Measurements from ENCODE around the gene TBL1Y. TPM values are rescaled to one million over a fixed set of nuclear protein-coding genes. Genes with fewer than 3 reads are reported as not detected.

Gene TBL1Y
- total RNA-seq, 2 experiments from 2014 or later: not detected

DNA sequence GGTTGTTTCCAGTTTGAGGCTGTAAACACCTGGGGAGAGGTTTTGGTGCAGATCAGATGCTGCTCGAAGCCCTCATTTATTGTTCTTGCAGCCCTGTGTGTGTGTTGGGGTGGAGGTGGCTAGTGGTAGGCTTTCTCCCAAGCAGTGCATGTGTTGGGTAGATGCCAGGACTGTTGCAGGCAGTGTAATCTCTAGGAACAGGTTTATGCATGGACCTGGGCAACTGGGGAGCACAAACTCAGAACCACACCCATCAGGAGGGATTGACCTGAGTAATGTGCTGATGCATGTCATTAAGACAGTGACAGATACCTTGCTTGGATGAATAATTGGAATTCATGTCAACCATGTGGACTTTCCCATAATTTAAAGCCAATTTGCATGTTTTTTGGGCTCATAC is 77.3 kb downstream of the TBL1Y start:
- ChIA-PET POLR2A (no interaction called here), CTCF (no interaction called here)
- intact Hi-C loops (cut with micrococcal nuclease): no loop called here
- H3K9me3 Mint-ChIP-seq: no peaks in the 10 kb centered on the region
- no peak overlapping the region for H3K4me3 Mint-ChIP-seq
- DNase-seq: no peak
- no peaks in the 10 kb centered on the region for H3K36me3 Mint-ChIP-seq
- no peak overlapping the region for H3K27ac Mint-ChIP-seq
- H3K27me3 Mint-ChIP-seq: no peaks in the 10 kb centered on the region
- H3K4me1 Mint-ChIP-seq (ENCODE audit: low read depth): no peaks in the 10 kb centered on the region

DNA sequence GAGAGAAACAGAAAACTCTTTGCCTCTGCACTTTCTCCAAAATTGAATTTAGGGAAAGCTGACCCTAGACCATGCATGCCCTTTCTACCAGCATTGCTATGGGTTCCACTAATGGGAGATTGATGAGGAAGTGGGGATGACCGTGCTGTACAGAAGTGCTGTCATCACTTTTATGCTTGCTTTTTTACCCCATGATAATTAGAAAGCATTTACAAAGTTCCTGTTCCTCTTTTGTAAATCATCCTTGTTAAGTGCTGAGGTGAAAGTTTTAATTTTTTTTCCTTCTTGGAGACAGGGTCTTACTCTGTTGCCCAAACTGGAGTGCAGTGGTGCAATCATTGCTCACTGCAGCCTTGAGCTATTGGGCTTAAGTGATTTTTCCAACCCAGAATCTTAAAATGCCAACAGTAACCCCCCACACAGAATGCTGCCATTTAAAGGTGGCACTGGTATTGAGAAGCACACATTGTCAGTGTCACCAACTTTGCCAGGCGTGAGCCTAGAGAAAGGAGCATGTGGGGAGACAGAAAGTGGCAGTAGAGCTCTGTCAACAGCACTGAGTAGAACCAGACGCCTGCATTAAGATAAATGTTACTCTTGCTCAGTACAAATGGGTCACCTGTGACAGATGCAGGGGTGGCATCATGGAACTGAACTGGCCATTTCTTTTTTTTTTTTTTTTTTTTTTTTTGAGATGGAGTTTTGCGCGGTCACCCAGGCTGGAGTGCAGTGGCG is 79.6 kb downstream of the TBL1Y start:
- CTCF ChIA-PET: no interaction called here
- Mint-ChIP-seq H3K27me3 (no peaks in the 10 kb centered on the region), H3K36me3 (no peaks in the 10 kb centered on the region), H3K4me3 (no peak overlapping the region), H3K9me3 (no peaks in the 10 kb centered on the region), H3K27ac (no peak overlapping the region), H3K4me1 (ENCODE audit: low read depth) (no peaks in the 10 kb centered on the region)
- POLR2A ChIA-PET: no interaction called here
- no peak for DNase-seq
- intact Hi-C loops (cut with micrococcal nuclease): no loop called here

DNA sequence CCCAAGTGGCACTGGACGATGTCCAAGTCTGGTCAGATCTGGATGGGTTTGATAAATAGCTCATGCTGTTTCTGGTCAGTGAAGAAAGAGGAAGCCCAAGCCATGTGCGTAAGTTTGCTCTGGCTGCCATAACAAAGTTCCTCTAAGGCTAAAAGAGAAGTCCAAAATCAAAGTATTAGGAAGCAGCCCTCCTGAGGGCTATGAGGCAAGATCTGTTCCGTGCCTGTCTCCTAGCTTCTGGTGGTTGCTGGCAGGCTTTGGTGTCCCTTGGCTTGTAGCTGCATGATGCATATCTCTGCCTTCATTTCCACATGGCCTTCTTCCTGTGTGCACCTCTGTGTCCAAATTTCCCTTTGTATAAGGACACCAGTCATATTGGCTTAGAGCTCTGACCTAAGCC is 81.5 kb downstream of the TBL1Y start:
- DNase-seq: no peak
- Mint-ChIP-seq H3K27ac (no peak overlapping the region), H3K27me3 (no peaks in the 10 kb centered on the region), H3K4me3 (no peak overlapping the region), H3K4me1 (ENCODE audit: low read depth) (no peaks in the 10 kb centered on the region), H3K36me3 (no peaks in the 10 kb centered on the region), H3K9me3 (no peaks in the 10 kb centered on the region)
- intact Hi-C loops (cut with micrococcal nuclease): no loop called here
- POLR2A ChIA-PET: no interaction called here
- CTCF ChIA-PET: no interaction called here

DNA sequence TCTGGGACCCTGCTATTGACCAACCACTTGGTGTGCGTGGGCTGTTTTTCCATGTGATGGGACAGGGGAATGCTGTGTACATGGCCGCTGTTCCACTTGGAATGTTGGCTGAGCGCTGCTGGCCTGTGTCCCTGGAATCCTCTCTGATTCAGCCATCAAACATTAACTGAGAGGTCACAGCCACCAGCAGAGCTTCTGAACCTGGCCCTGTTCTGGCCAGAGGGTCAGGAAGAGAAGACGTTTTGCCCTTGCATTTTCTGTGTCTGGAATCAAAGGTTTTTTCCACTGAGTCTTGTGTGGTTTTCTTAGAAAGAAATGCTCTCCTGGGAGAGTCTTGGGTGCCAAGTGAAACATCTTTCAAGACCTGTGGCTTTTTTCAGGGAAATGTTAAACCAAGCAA is 85.5 kb downstream of the TBL1Y start:
- H3K27ac Mint-ChIP-seq: no peak overlapping the region
- POLR2A ChIA-PET: no interaction called here
- DNase-seq: no peak
- H3K36me3 Mint-ChIP-seq: no peaks in the 10 kb centered on the region
- intact Hi-C loops (cut with micrococcal nuclease): no loop called here
- H3K9me3 Mint-ChIP-seq: no peaks in the 10 kb centered on the region
- no peak overlapping the region for H3K4me3 Mint-ChIP-seq
- no peaks in the 10 kb centered on the region for H3K4me1 Mint-ChIP-seq (ENCODE audit: low read depth)
- no peaks in the 10 kb centered on the region for H3K27me3 Mint-ChIP-seq
- CTCF ChIA-PET: no interaction called here

DNA sequence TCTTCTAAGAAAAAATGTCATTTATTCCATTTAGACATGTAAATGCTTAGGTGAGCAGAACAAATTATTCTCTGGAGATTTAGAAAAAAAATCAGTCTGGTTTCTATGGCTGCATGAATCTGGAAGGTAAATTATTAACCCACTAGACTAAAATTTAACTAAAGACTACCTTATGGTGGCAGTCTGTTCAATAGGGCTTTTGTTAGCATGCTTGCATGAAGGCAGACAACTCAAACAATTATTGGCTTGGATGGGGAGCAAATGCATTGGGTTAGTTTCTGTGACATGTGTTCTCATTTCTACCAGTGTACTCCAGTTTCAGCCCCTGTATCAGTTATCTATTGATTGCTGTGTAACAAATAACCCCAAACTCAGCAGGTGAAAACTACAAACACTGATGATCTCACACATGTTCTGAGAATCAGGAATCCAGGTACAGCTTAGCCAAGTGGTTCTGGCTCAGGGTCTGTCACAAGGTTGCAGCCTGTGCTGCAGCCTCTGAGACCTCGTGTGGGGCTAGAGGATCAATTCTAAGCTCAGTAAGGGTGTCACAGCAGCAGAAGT is 87.1 kb downstream of the TBL1Y start:
- H3K36me3 Mint-ChIP-seq: no peaks in the 10 kb centered on the region
- H3K4me3 Mint-ChIP-seq: no peak overlapping the region
- no peaks in the 10 kb centered on the region for H3K27me3 Mint-ChIP-seq
- POLR2A ChIA-PET: no interaction called here
- H3K27ac Mint-ChIP-seq: no peak overlapping the region
- intact Hi-C loops (cut with micrococcal nuclease): no loop called here
- no peaks in the 10 kb centered on the region for H3K4me1 Mint-ChIP-seq (ENCODE audit: low read depth)
- no peaks in the 10 kb centered on the region for H3K9me3 Mint-ChIP-seq
- DNase-seq: no peak
- CTCF ChIA-PET: no interaction called here

DNA sequence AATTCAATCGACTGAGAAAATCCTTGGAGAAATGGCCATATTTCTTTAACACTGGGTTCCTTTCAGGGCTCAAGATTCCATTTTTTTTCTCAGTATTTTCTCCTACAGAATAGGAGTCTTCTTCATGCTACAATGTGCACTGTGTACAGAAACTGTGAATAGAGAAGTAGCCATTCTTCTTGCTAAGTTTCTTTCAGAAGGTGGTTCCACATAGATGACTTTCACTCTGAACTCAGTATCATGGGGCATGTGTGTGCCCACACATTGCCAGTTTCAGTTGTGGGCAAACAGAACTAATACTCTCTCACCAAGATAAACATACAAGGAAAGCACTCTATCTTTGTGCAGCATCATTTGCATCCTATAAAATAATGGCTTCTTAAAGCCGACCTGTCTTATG is 89.4 kb downstream of the TBL1Y start:
- Mint-ChIP-seq H3K27ac (no peak overlapping the region), H3K4me3 (no peak overlapping the region), H3K4me1 (ENCODE audit: low read depth) (no peaks in the 10 kb centered on the region), H3K36me3 (no peaks in the 10 kb centered on the region), H3K27me3 (no peaks in the 10 kb centered on the region), H3K9me3 (no peaks in the 10 kb centered on the region)
- ChIA-PET POLR2A (no interaction called here), CTCF (no interaction called here)
- intact Hi-C loops (cut with micrococcal nuclease): no loop called here
- DNase-seq: no peak

DNA sequence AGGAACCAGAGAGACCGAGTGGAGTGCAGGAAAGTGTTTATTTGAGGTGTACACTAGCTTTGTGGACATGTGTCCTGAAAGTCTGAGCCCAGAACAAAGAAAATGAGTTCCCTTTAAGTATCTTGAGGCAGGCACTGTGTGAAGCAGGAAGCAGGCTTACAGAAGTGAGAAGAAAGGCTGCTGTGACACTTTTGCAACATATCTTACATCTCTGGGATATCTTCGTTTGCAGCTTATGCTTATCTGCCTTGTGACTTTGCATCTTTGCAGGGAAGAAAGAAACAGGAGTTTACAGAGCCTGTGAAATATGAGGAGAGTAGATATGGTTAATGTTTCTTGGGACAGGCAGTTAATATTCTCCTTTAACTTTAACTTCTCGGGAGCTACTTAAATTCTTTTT is 92.1 kb downstream of the TBL1Y start:
- H3K9me3 Mint-ChIP-seq: no peaks in the 10 kb centered on the region
- CTCF ChIA-PET: no interaction called here
- no peaks in the 10 kb centered on the region for H3K36me3 Mint-ChIP-seq
- no peak for DNase-seq
- intact Hi-C loops (cut with micrococcal nuclease): no loop called here
- POLR2A ChIA-PET: no interaction called here
- H3K4me1 Mint-ChIP-seq (ENCODE audit: low read depth): no peaks in the 10 kb centered on the region
- H3K27ac Mint-ChIP-seq: no peak overlapping the region
- H3K27me3 Mint-ChIP-seq: no peaks in the 10 kb centered on the region
- no peak overlapping the region for H3K4me3 Mint-ChIP-seq

DNA sequence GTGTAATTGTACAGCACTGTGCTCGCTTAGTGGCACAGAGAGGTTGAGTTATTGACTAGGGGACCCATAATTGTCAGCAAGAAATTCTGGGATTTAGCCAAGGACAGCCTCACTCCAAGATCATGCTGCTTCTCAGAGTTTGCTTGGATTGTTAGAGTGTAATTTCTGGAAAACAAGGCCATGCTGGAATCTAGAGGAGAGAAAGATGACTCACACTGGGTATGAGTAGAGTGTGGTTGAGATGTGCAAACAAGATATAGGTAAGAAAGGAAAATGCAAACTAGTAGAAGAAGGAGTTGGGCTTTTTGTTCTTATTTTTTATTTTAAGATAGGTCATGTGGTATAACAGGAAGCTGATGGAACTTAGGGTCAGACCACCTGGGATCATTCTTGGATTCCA is 97.4 kb downstream of the TBL1Y start:
- Mint-ChIP-seq H3K4me1 (ENCODE audit: low read depth) (no peaks in the 10 kb centered on the region), H3K27me3 (no peaks in the 10 kb centered on the region), H3K9me3 (no peaks in the 10 kb centered on the region), H3K4me3 (no peak overlapping the region), H3K36me3 (no peaks in the 10 kb centered on the region), H3K27ac (no peak overlapping the region)
- CTCF ChIA-PET: no interaction called here
- POLR2A ChIA-PET: no interaction called here
- intact Hi-C loops (cut with micrococcal nuclease): no loop called here
- DNase-seq: no peak

DNA sequence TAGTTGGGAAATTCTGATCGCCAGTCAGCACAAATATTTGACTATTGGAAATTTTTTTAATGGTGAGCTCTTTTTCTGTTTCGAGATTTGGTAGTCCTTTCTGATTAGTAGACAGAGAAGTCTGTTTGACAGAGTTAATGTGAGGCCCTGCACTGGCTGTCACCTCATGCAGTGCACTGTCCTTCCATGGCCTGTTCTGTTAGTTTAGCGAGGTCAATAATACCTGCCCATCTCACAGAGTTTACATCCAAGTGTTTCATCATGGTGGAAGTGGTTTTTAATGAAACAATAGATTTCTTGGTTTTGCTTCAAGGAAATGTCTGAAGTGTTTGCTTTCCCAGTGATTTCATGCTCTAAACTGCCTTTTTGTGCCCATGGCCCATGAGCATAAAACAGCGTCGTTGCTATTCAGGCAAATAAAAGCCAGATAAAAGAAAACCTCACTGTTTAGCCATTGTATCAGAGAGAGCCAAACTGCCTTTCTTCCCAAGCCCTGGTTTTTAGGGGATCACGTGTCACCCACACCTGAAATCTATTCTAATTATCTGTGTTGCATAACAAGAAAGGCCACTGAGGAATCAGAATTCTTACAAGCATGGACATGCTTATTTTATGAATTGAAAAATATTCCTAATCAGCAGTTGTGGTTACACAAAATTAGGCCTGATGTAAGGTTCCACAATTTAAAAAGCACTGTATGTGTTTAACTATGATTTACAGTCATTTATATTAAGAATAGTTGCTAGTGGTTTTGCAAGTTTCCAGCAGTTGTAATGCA is 98.3 kb downstream of the TBL1Y start:
- Mint-ChIP-seq H3K27ac (no peak overlapping the region), H3K9me3 (no peaks in the 10 kb centered on the region), H3K4me1 (ENCODE audit: low read depth) (no peaks in the 10 kb centered on the region), H3K36me3 (no peaks in the 10 kb centered on the region), H3K27me3 (no peaks in the 10 kb centered on the region), H3K4me3 (no peak overlapping the region)
- CTCF ChIA-PET: no interaction called here
- intact Hi-C loops (cut with micrococcal nuclease): no loop called here
- DNase-seq: no peak
- POLR2A ChIA-PET: no interaction called here

DNA sequence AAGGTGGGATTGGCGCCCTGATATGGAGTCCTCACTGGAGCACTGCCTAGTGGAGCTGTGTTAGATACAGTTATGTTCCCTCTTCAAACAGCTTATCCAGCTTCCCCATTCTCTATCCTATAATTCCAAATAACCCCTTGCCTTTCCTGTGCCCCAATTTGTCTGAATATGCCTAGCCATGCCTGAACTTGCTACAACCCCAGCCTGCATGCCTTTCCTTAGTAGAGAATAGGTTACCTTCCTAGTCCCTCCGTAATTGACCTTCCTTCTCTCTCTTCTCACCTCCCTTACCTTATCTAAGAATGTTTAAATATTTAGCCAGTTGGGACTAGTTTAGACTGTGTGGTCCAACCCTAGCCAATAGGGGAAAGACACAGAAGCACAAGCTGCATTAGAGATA is 102.6 kb downstream of the TBL1Y start:
- intact Hi-C loops (cut with micrococcal nuclease): no loop called here
- Mint-ChIP-seq H3K27ac (no peak overlapping the region), H3K4me3 (no peak overlapping the region), H3K36me3 (no peaks in the 10 kb centered on the region), H3K4me1 (ENCODE audit: low read depth) (no peaks in the 10 kb centered on the region), H3K9me3 (no peaks in the 10 kb centered on the region), H3K27me3 (no peaks in the 10 kb centered on the region)
- CTCF ChIA-PET: no interaction called here
- POLR2A ChIA-PET: no interaction called here
- DNase-seq: no peak

DNA sequence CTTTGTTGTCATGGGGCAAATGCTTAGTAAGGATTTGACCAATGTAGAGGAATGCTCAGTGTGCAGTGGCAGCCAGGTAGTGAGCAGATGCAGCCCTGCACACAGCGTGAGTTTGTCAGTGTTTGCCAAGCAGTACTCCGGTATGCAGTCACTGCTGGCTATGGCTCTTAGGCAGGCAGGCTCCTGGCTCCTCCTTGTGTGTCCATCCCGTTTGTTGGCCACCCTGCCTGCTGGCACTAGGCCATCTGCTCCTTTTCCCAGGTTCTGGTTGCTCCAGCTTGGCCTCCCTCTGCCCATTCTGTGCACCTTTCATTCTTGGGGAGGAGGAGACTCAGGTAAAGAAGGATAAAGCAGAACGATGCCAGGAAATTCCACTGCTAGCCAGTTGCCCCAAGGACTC is 106.0 kb downstream of the TBL1Y start:
- Mint-ChIP-seq H3K27me3 (no peaks in the 10 kb centered on the region), H3K4me1 (ENCODE audit: low read depth) (no peaks in the 10 kb centered on the region), H3K36me3 (no peaks in the 10 kb centered on the region), H3K9me3 (no peaks in the 10 kb centered on the region), H3K4me3 (no peak overlapping the region), H3K27ac (no peak overlapping the region)
- no peak for DNase-seq
- POLR2A ChIA-PET: no interaction called here
- CTCF ChIA-PET: no interaction called here
- intact Hi-C loops (cut with micrococcal nuclease): no loop called here

DNA sequence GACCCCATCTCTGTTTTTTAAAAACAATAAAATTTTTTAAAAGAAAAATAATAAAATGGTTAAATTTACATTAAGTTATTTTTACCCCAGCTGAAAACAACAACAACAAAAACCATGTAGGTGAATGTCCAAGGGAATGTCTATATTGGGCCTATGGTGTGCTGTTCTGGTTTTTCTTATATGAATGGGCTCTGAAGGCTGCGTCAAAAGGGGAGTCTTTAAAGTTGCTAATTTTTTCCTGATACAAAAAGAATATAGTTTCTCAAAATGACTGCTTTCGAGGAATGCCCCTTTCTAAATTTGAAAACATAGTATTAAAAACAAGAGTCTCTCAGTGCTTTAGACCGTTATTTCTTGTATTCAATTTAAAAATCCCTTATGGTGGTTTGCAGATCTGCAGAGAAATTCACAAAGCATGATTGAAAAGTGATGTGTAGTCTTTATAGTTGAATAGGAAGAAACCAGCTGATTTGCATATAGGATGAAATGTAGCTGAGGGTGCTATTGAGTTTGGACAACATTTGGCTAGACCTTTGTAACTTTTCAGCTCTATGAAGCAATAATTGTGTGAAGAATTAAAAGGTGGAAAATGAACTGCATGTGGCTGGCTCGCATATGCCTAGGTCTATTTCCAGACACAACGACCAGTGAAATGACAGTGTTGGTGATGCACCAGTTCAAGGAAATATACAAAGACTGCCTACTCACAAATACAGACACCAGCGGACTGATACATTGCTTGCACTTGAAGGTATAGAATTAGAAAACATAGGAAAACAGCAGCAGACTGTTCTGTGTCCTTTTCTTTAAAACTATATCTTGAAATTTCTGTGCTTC is 107.0 kb downstream of the TBL1Y start:
- Mint-ChIP-seq H3K4me1 (ENCODE audit: low read depth) (no peaks in the 10 kb centered on the region), H3K27me3 (no peaks in the 10 kb centered on the region), H3K27ac (no peak overlapping the region), H3K9me3 (no peaks in the 10 kb centered on the region), H3K4me3 (no peak overlapping the region), H3K36me3 (no peaks in the 10 kb centered on the region)
- no peak for DNase-seq
- intact Hi-C loops (cut with micrococcal nuclease): no loop called here
- ChIA-PET CTCF (no interaction called here), POLR2A (no interaction called here)
